Inflammatory macrophage treated with lipopolysaccharide for 1 hour (primary cell): Measurements from ENCODE around the gene ZSWIM4.

Source experiments
- DNase-seq, 2 donors: peaks; one replicate each; pipeline ENCODE4 v3.0.0-alpha.2; 2020 to 2022

ZSWIM4 gene

GRCh38 chr19:13880059-13881043, 85.1 kb downstream of the ZSWIM4 start:
- peak; percentile 93 to 99 for DNase-seq

- no peak for DNase-seq
Measured at GRCh38 chr19:13881251-13881691, 86.0 kb downstream of the ZSWIM4 start.
